Activated naive CD8-positive, alpha-beta T cell treated with anti-CD3 and anti-CD28 coated beads, Interleukin-2, amount 10 ng/mL, durations not matched to agents 7 days and 5 days (primary cell): ENCODE results near the gene MPPED2. TPM values are rescaled to one million over a fixed set of nuclear protein-coding genes. Genes with fewer than 3 reads are reported as not detected.

Source experiments
- ATAC-seq: fragments of 150-1000 bp; cut with Tn5 transposase; one replicate; pipeline ENCODE4 v1.10.0; 2021; ENCODE audit warnings: low read depth, moderate library complexity
- POLR2A ChIA-PET: fragments of 350-600 bp; sonication (Branson Sonifier 250); formaldehyde crosslinking; loops from one replicate; lab custom pipeline; 2021; ENCODE audit warnings: antibody characterized with exemption; lab: Charles Lee
- DNase-seq: peaks from one replicate; pipeline ENCODE4 v3.0.0; 2021
- H3K27ac Mint-ChIP-seq: one replicate; pipeline ENCODE4 v1.8.0; 2022; ENCODE audit warnings: mild to moderate bottlenecking, mixed read lengths
- H3K27me3 Mint-ChIP-seq: one replicate; pipeline ENCODE4 v1.8.0; 2022; ENCODE audit warnings: mild to moderate bottlenecking, moderate library complexity, mixed read lengths
- H3K36me3 Mint-ChIP-seq: one replicate; pipeline ENCODE4 v1.8.0; 2021; ENCODE audit warnings: mild to moderate bottlenecking, mixed read lengths
- H3K4me1 Mint-ChIP-seq: one replicate; pipeline ENCODE4 v1.8.0; 2021; ENCODE audit warnings: mixed read lengths
- H3K4me3 Mint-ChIP-seq: one replicate; pipeline ENCODE4 v1.8.0; 2022; ENCODE audit warnings: mild to moderate bottlenecking, moderate library complexity, mixed read lengths
- H3K9me3 Mint-ChIP-seq: one replicate; pipeline ENCODE4 v1.8.0; 2021; ENCODE audit warnings: mixed read lengths
- total RNA-seq, 2 experiments: library from RNA; stranded (reverse); gene quantifications; one replicate each; pipeline ENCODE4 v1.2.3, GENCODE V29; 2021

Gene MPPED2
- total RNA-seq, 2 experiments from 2014 or later, result not detected

GRCh38 chr11:30436801-30437200 lies 149.4 kb downstream of the MPPED2 start:
- POLR2A ChIA-PET, result no interaction called here
- Mint-ChIP-seq H3K36me3 (no peaks in the 10 kb centered on the region), H3K27me3 (peaks cover 8% of the 10 kb centered on the region), H3K9me3 (no peaks in the 10 kb centered on the region), H3K4me1 (no peaks in the 10 kb centered on the region), H3K4me3 (no peak overlapping the region), H3K27ac (no peak overlapping the region)
- DNase-seq (no peak), ATAC-seq (no peak)

GRCh38 chr11:30435488-30435887 lies 150.7 kb downstream of the MPPED2 start:
- POLR2A ChIA-PET, result no interaction called here
- H3K4me1 Mint-ChIP-seq, result no peaks in the 10 kb centered on the region

GRCh38 chr11:30434901-30435300 lies 151.3 kb downstream of the MPPED2 start:
- H3K9me3 Mint-ChIP-seq, result no peaks in the 10 kb centered on the region
- H3K36me3 Mint-ChIP-seq, result no peaks in the 10 kb centered on the region
- H3K4me3 Mint-ChIP-seq, result no peak overlapping the region
- no peak for ATAC-seq
- H3K27me3 Mint-ChIP-seq, result peaks cover 8% of the 10 kb centered on the region
- POLR2A ChIA-PET, result no interaction called here
- no peaks in the 10 kb centered on the region for H3K4me1 Mint-ChIP-seq
- DNase-seq, result no peak
- no peak overlapping the region for H3K27ac Mint-ChIP-seq

More at GRCh38 chr11:30435488-30435887, 150.7 kb downstream of the MPPED2 start:
- no peak for DNase-seq
- Mint-ChIP-seq H3K36me3 (no peaks in the 10 kb centered on the region), H3K27me3 (peaks cover 8% of the 10 kb centered on the region), H3K27ac (no peak overlapping the region), H3K9me3 (no peaks in the 10 kb centered on the region), H3K4me3 (no peak overlapping the region)
- no peak for ATAC-seq

- Mint-ChIP-seq H3K27ac (no peak overlapping the region), H3K4me1 (no peaks in the 10 kb centered on the region), H3K9me3 (no peaks in the 10 kb centered on the region), H3K4me3 (no peak overlapping the region), H3K27me3 (peaks cover 10% of the 10 kb centered on the region), H3K36me3 (no peaks in the 10 kb centered on the region)
- POLR2A ChIA-PET, result no interaction called here
- DNase-seq, result no peak
- ATAC-seq, result no peak
Measured at GRCh38 chr11:30433831-30434230, 152.3 kb downstream of the MPPED2 start.

- Mint-ChIP-seq H3K4me1 (no peaks in the 10 kb centered on the region), H3K27me3 (peaks cover 11% of the 10 kb centered on the region), H3K9me3 (no peaks in the 10 kb centered on the region), H3K27ac (no peak overlapping the region), H3K36me3 (no peaks in the 10 kb centered on the region), H3K4me3 (no peak overlapping the region)
- ATAC-seq (no peak), DNase-seq (no peak)
- POLR2A ChIA-PET, result no interaction called here
Measured at GRCh38 chr11:30432716-30433115, 153.4 kb downstream of the MPPED2 start.

GRCh38 chr11:30432178-30432577 lies 154.0 kb downstream of the MPPED2 start:
- ATAC-seq (no peak), DNase-seq (no peak)
- Mint-ChIP-seq H3K4me1 (no peaks in the 10 kb centered on the region), H3K36me3 (no peaks in the 10 kb centered on the region), H3K9me3 (no peaks in the 10 kb centered on the region), H3K27ac (no peak overlapping the region), H3K27me3 (peaks cover 11% of the 10 kb centered on the region), H3K4me3 (no peak overlapping the region)
- POLR2A ChIA-PET, result no interaction called here

GRCh38 chr11:30431127-30431814 lies 154.9 kb downstream of the MPPED2 start:
- Mint-ChIP-seq H3K9me3 (no peaks in the 10 kb centered on the region), H3K4me3 (no peak overlapping the region), H3K27me3 (peaks cover 7% of the 10 kb centered on the region), H3K4me1 (no peaks in the 10 kb centered on the region), H3K27ac (no peak overlapping the region), H3K36me3 (no peaks in the 10 kb centered on the region)
- POLR2A ChIA-PET, result no interaction called here
- DNase-seq, result no peak
- ATAC-seq, result no peak

- peaks cover 7% of the 10 kb centered on the region for H3K27me3 Mint-ChIP-seq
- H3K36me3 Mint-ChIP-seq, result no peaks in the 10 kb centered on the region
- H3K9me3 Mint-ChIP-seq, result no peaks in the 10 kb centered on the region
- POLR2A ChIA-PET, result no interaction called here
- H3K4me1 Mint-ChIP-seq, result no peaks in the 10 kb centered on the region
- ATAC-seq, result no peak
- no peak overlapping the region for H3K27ac Mint-ChIP-seq
- no peak for DNase-seq
- H3K4me3 Mint-ChIP-seq, result no peak overlapping the region
Measured at GRCh38 chr11:30429550-30429949, 156.6 kb downstream of the MPPED2 start.

- no peak for ATAC-seq
- Mint-ChIP-seq H3K4me1 (no peaks in the 10 kb centered on the region), H3K27ac (no peak overlapping the region), H3K9me3 (no peaks in the 10 kb centered on the region), H3K36me3 (no peaks in the 10 kb centered on the region), H3K4me3 (no peak overlapping the region), H3K27me3 (peaks cover 3% of the 10 kb centered on the region)
- no peak for DNase-seq
- POLR2A ChIA-PET, result no interaction called here
Measured at GRCh38 chr11:30426781-30427180, 159.4 kb downstream of the MPPED2 start.

GRCh38 chr11:30424844-30425243 lies 161.3 kb downstream of the MPPED2 start:
- Mint-ChIP-seq H3K27ac (no peak overlapping the region), H3K27me3 (peaks cover 5% of the 10 kb centered on the region), H3K9me3 (no peaks in the 10 kb centered on the region), H3K36me3 (no peaks in the 10 kb centered on the region), H3K4me3 (no peak overlapping the region), H3K4me1 (no peaks in the 10 kb centered on the region)
- DNase-seq, result no peak
- no peak for ATAC-seq
- POLR2A ChIA-PET, result no interaction called here

GRCh38 chr11:30424321-30424720 lies 161.8 kb downstream of the MPPED2 start:
- no peaks in the 10 kb centered on the region for H3K4me1 Mint-ChIP-seq
- POLR2A ChIA-PET, result no interaction called here
- ATAC-seq, result no peak
- no peaks in the 10 kb centered on the region for H3K36me3 Mint-ChIP-seq
- DNase-seq, result no peak
- no peak overlapping the region for H3K4me3 Mint-ChIP-seq
- H3K27ac Mint-ChIP-seq, result no peak overlapping the region
- H3K27me3 Mint-ChIP-seq, result peaks cover 5% of the 10 kb centered on the region
- no peaks in the 10 kb centered on the region for H3K9me3 Mint-ChIP-seq

GRCh38 chr11:30423886-30424285 lies 162.3 kb downstream of the MPPED2 start:
- Mint-ChIP-seq H3K27me3 (peaks cover 3% of the 10 kb centered on the region), H3K9me3 (no peaks in the 10 kb centered on the region), H3K4me1 (no peaks in the 10 kb centered on the region), H3K27ac (no peak overlapping the region), H3K4me3 (no peak overlapping the region), H3K36me3 (no peaks in the 10 kb centered on the region)
- POLR2A ChIA-PET, result no interaction called here
- ATAC-seq (no peak), DNase-seq (no peak)

- no peak for ATAC-seq
- Mint-ChIP-seq H3K4me3 (no peak overlapping the region), H3K36me3 (no peaks in the 10 kb centered on the region), H3K27ac (no peak overlapping the region), H3K27me3 (peaks cover 2% of the 10 kb centered on the region), H3K9me3 (no peaks in the 10 kb centered on the region), H3K4me1 (no peaks in the 10 kb centered on the region)
- POLR2A ChIA-PET, result no interaction called here
- no peak for DNase-seq
Measured at GRCh38 chr11:30423279-30423648, 162.9 kb downstream of the MPPED2 start.

GRCh38 chr11:30422447-30423278 lies 163.5 kb downstream of the MPPED2 start:
- ATAC-seq (no peak), DNase-seq (no peak)
- Mint-ChIP-seq H3K36me3 (no peaks in the 10 kb centered on the region), H3K4me1 (no peaks in the 10 kb centered on the region), H3K9me3 (no peaks in the 10 kb centered on the region), H3K4me3 (no peak overlapping the region), H3K27ac (no peak overlapping the region), H3K27me3 (peaks cover 2% of the 10 kb centered on the region)
- POLR2A ChIA-PET, result no interaction called here
